HG02678 (cell line): ENCODE results near the gene NUDT5.
"Not testable (repeated sequence)": the region's sequence is repeated elsewhere in the genome, so short reads cannot be mapped to it uniquely, and the experiment has no call there.

Source experiments
- ATAC-seq: cut with Tn5 transposase; IDR thresholded peaks from one replicate; pipeline ENCODE4 v1.9.1; 2021; ENCODE audit warnings: mild to moderate bottlenecking, moderate library complexity; ENCODE audit not compliant: unreplicated experiment

The NUDT5 gene

GRCh38 chr10:12195603-12196506 is at the start of gene NUDT5, which contains the start of gene CDC123:
Gene NUDT5, minus strand, starts transcription at chr10:12195891. Its CDS starts 9,600 bp downstream, at chr10:12186291.
Gene CDC123, plus strand, starts transcription at chr10:12196188. Its CDS starts 58 bp downstream, at chr10:12196246.
- ATAC-seq = peak; percentile 94

- ATAC-seq = peak; percentile 50
These were observed 48.4 kb upstream of the NUDT5 start for GRCh38 chr10:12243864-12244620.

- ATAC-seq = no peak
These were observed 46.3 kb upstream of the NUDT5 start for GRCh38 chr10:12241810-12242529.

- ATAC-seq = no peak
These were observed 43.1 kb upstream of the NUDT5 start for GRCh38 chr10:12238821-12239220.

- no peak for ATAC-seq
These were observed 41.9 kb upstream of the NUDT5 start for GRCh38 chr10:12237265-12238220.

- ATAC-seq = no peak
These were observed 40.1 kb upstream of the NUDT5 start for GRCh38 chr10:12235796-12236195.

- no peak for ATAC-seq
These were observed 39.5 kb upstream of the NUDT5 start for GRCh38 chr10:12235116-12235694.

GRCh38 chr10:12234687-12235086 is 39.0 kb upstream of the NUDT5 start:
- ATAC-seq = not testable (repeated sequence)

- ATAC-seq = no peak
These were observed 33.2 kb upstream of the NUDT5 start for GRCh38 chr10:12228851-12229250.

- ATAC-seq = not testable (repeated sequence)
These were observed 30.7 kb upstream of the NUDT5 start for GRCh38 chr10:12226438-12226837.

- ATAC-seq = no peak
These were observed 29.8 kb upstream of the NUDT5 start for GRCh38 chr10:12225444-12225843.

- ATAC-seq = no peak
These were observed 25.9 kb upstream of the NUDT5 start for GRCh38 chr10:12221323-12222298.

- ATAC-seq = no peak
These were observed 23.3 kb upstream of the NUDT5 start for GRCh38 chr10:12218991-12219390.

GRCh38 chr10:12214763-12215218 is 19.1 kb upstream of the NUDT5 start:
- ATAC-seq = no peak

GRCh38 chr10:12214093-12214492 is 18.4 kb upstream of the NUDT5 start:
- no peak for ATAC-seq

GRCh38 chr10:12213621-12214020 is 17.9 kb upstream of the NUDT5 start:
- no peak for ATAC-seq

GRCh38 chr10:12212454-12212853 is 16.8 kb upstream of the NUDT5 start:
- no peak for ATAC-seq

- no peak for ATAC-seq
These were observed 12.8 kb upstream of the NUDT5 start for GRCh38 chr10:12208460-12208859.
